Endothelial cell (in vitro differentiated cells): ENCODE results near the gene THOC6. TPM values are rescaled to one million over a fixed set of nuclear protein-coding genes. Genes with fewer than 3 reads are reported as not detected.

ENCODE experiments used
- DNase-seq: peaks from one replicate; pipeline ENCODE4 v3.0.0; 2021; ENCODE audit warnings: low spot score
- H3K27ac Mint-ChIP-seq: one replicate; pipeline ENCODE4 v1.8.0; 2021; ENCODE audit warnings: mixed read lengths, inconsistent platforms; ENCODE audit not compliant: unreplicated experiment
- H3K27me3 Mint-ChIP-seq: one replicate; pipeline ENCODE4 v1.8.0; 2021; ENCODE audit warnings: mild to moderate bottlenecking, moderate library complexity, mixed read lengths, inconsistent platforms; ENCODE audit not compliant: unreplicated experiment
- H3K36me3 Mint-ChIP-seq: one replicate; pipeline ENCODE4 v1.8.0; 2021; ENCODE audit warnings: mild to moderate bottlenecking, low read depth, mixed read lengths, inconsistent platforms; ENCODE audit not compliant: unreplicated experiment
- H3K4me1 Mint-ChIP-seq: one replicate; pipeline ENCODE4 v1.8.0; 2021; ENCODE audit warnings: mild to moderate bottlenecking, mixed read lengths, inconsistent platforms; ENCODE audit not compliant: unreplicated experiment
- H3K4me3 Mint-ChIP-seq: one replicate; pipeline ENCODE4 v1.8.0; 2021; ENCODE audit warnings: mild to moderate bottlenecking, mixed read lengths, inconsistent platforms; ENCODE audit not compliant: unreplicated experiment
- H3K9me3 Mint-ChIP-seq: one replicate; pipeline ENCODE4 v1.8.0; 2021; ENCODE audit warnings: mixed read lengths, inconsistent platforms; ENCODE audit not compliant: unreplicated experiment
- CTCF ChIP-seq: fragments of 200-600 bp; sonication (generic); IDR thresholded peaks from one replicate; pipeline ENCODE4 v1.5.0; 2021; ENCODE audit warnings: antibody characterized with exemption; ENCODE audit not compliant: unreplicated experiment
- total RNA-seq: library from RNA; stranded (reverse); fragmentation: NEBNext Ultra II Directional; extraction: Animal tissue kit (Norgen Biotek cat#: 25700); gene quantifications from one replicate; pipeline ENCODE4 v1.2.1, GENCODE V29; 2021; ENCODE audit not compliant: unreplicated experiment

Gene THOC6
- total RNA-seq, 1 donor from 2014 or later: 22.9 TPM

- Mint-ChIP-seq H3K9me3 (no peaks in the 10 kb centered on the region), H3K27ac (no peak overlapping the region), H3K4me1 (peaks cover 3% of the 10 kb centered on the region), H3K36me3 (peaks cover 6% of the 10 kb centered on the region), H3K27me3 (peaks cover 13% of the 10 kb centered on the region), H3K4me3 (no peak overlapping the region)
- no peak for TF ChIP-seq CTCF
- no peak for DNase-seq
Observed at GRCh38 chr16:3029491-3030221, 5.8 kb downstream of the THOC6 start.

- no peak overlapping the region for H3K4me3 Mint-ChIP-seq
- peaks cover 6% of the 10 kb centered on the region for H3K36me3 Mint-ChIP-seq
- TF ChIP-seq CTCF: no peak
- no peak for DNase-seq
- H3K9me3 Mint-ChIP-seq: no peaks in the 10 kb centered on the region
- H3K27me3 Mint-ChIP-seq: peaks cover 17% of the 10 kb centered on the region
- peaks cover 3% of the 10 kb centered on the region for H3K4me1 Mint-ChIP-seq
- no peak overlapping the region for H3K27ac Mint-ChIP-seq
Observed at GRCh38 chr16:3030222-3031212, 6.7 kb downstream of the THOC6 start.

GRCh38 chr16:3032624-3033023 is 8.8 kb downstream of the THOC6 start:
- H3K27me3 Mint-ChIP-seq: peaks cover 25% of the 10 kb centered on the region
- H3K4me1 Mint-ChIP-seq: peaks cover 6% of the 10 kb centered on the region
- no peak overlapping the region for H3K27ac Mint-ChIP-seq

GRCh38 chr16:3035289-3035971 is 11.6 kb downstream of the THOC6 start:
- peaks cover 4% of the 10 kb centered on the region for H3K36me3 Mint-ChIP-seq
- no peak for TF ChIP-seq CTCF
- peaks cover 6% of the 10 kb centered on the region for H3K4me1 Mint-ChIP-seq
- peaks cover 23% of the 10 kb centered on the region for H3K27me3 Mint-ChIP-seq
- H3K4me3 Mint-ChIP-seq: no peak overlapping the region
- H3K27ac Mint-ChIP-seq: no peak overlapping the region
- H3K9me3 Mint-ChIP-seq: no peaks in the 10 kb centered on the region
- no peak for DNase-seq

More at GRCh38 chr16:3032624-3033023, 8.8 kb downstream of the THOC6 start:
- Mint-ChIP-seq H3K9me3 (no peaks in the 10 kb centered on the region), H3K4me3 (no peak overlapping the region), H3K36me3 (peaks cover 4% of the 10 kb centered on the region)
- no peak for TF ChIP-seq CTCF
- DNase-seq: no peak
